Stimulated activated CD4-positive, alpha-beta T cell treated with anti-CD3 and anti-CD28 coated beads, Interleukin-2, amount 100 ng/mL, for 48 hours (primary cell): Measurements from ENCODE around the gene VAMP3.

Source experiments
- DNase-seq, 2 donors: peaks; one replicate each; pipeline ENCODE4 v3.0.0-alpha.2; 2020

Gene VAMP3

GRCh38 chr1:7821282-7821681 is 50.2 kb downstream of the VAMP3 start:
- DNase-seq, result no peak

- DNase-seq, result no peak
Observed at GRCh38 chr1:7824701-7825100, 53.6 kb downstream of the VAMP3 start.

GRCh38 chr1:7826363-7826762 is 55.3 kb downstream of the VAMP3 start:
- DNase-seq, result no peak

GRCh38 chr1:7827126-7827955 is 56.2 kb downstream of the VAMP3 start:
- DNase-seq, result peak; percentile 8 to 14
